GM12878 (cell line): ENCODE measurements around the gene PXMP2. TPM values are rescaled to one million over a fixed set of nuclear protein-coding genes. Genes with fewer than 3 reads are reported as not detected.

Experiments
- ATAC-seq: fragments of 200-7000 bp; cut with Tn5 transposase; 3 replicates; pipeline ENCODE4 v1.9.1; 2020; ENCODE audit warnings: mild to moderate bottlenecking, moderate library complexity
- BruUV-seq: library from RNA; stranded (reverse); fragments of 400-500 nt; replicated peaks from 2 replicates; lab custom pipeline; 2021; lab: Mats Ljungman, UMichigan
- CTCF ChIA-PET: fragments of 300-600 bp; sonication (Branson Sonifier 250); formaldehyde crosslinking; extraction: SDS; loops from one replicate; lab custom pipeline; 2021; ENCODE audit warnings: inconsistent platforms; lab: Yijun Ruan, JAX
- POLR2A ChIA-PET: fragments of 350-600 bp; formaldehyde crosslinking; extraction: SDS; loops from one replicate; lab custom pipeline; 2021; ENCODE audit warnings: inconsistent platforms; lab: Charles Lee
- RAD21 ChIA-PET: fragments of 300-600 bp; sonication (Branson Sonifier 250); formaldehyde crosslinking; loops from one replicate; lab custom pipeline; 2023; ENCODE audit warnings: antibody characterized with exemption; ENCODE audit not compliant: unreplicated experiment; lab: Charles Lee
- SMC1A ChIA-PET: fragments of 300-600 bp; sonication (Branson Sonifier 250); formaldehyde crosslinking; loops from one replicate; lab custom pipeline; 2023; ENCODE audit not compliant: unreplicated experiment, uncharacterized antibody; lab: Charles Lee
- DNase-seq: peaks from one replicate; pipeline ENCODE4 v3.0.0-alpha.2; 2011; ENCODE audit warnings: low read depth, low spot score
- FAIRE-seq: peaks from 3 replicates; lab custom pipeline; 2011; peaks lifted over from hg19 to GRCh38; lab: Jason Lieb, UNC
- H2AFZ ChIP-seq: 2 replicates; pipeline ENCODE4 v1.6.0; 2011; ENCODE audit warnings: low read depth, low read length, control low read depth; ENCODE audit not compliant: control insufficient read depth
- H3K27ac ChIP-seq: 2 replicates; pipeline ENCODE4 v1.5.1; 2011; ENCODE audit warnings: control low read depth; ENCODE audit not compliant: control insufficient read depth, insufficient read depth
- H3K27me3 ChIP-seq, 2 experiments: replicated peaks in 1 of 2; 2 replicates each; pipeline versions ENCODE4 v1.6.0 to v1.6.1; 2011; ENCODE audit warnings: low read length in 1 of 2; ENCODE audit not compliant: control insufficient read depth in 2 of 2, insufficient read depth in 2 of 2
- H3K36me3 ChIP-seq, 2 experiments: 2 replicates each; pipeline ENCODE4 v1.5.1; 2011; ENCODE audit warnings: low read length in 1 of 2; ENCODE audit not compliant: control insufficient read depth in 2 of 2, insufficient read depth in 2 of 2
- H3K4me1 ChIP-seq: 2 replicates; pipeline ENCODE4 v1.6.1; 2011; ENCODE audit warnings: mild to moderate bottlenecking, low read length, moderate library complexity, mixed read lengths; ENCODE audit not compliant: control insufficient read depth, insufficient read depth
- H3K4me2 ChIP-seq: 2 replicates; pipeline ENCODE4 v1.6.0; 2011; ENCODE audit warnings: control low read depth; ENCODE audit not compliant: control insufficient read depth, insufficient read depth
- H3K4me3 ChIP-seq: fragments of 200-600 bp; sonication (generic); 2 replicates; pipeline ENCODE4 v1.5.1; 2016
- H3K79me2 ChIP-seq: 2 replicates; pipeline ENCODE4 v1.6.0; 2011; ENCODE audit warnings: low read length; ENCODE audit not compliant: control insufficient read depth, insufficient read depth
- H3K9ac ChIP-seq: 2 replicates; pipeline ENCODE4 v1.8.0; 2011; ENCODE audit warnings: low read length, control low read depth, mixed read lengths; ENCODE audit not compliant: control insufficient read depth, insufficient read depth
- H3K9me3 ChIP-seq: replicated peaks from 3 replicates; pipeline ENCODE4 v1.5.1; 2011; ENCODE audit warnings: mild to moderate bottlenecking, low read length; ENCODE audit not compliant: control insufficient read depth, insufficient read depth
- H4K20me1 ChIP-seq: 2 replicates; pipeline ENCODE4 v1.6.0; 2011; ENCODE audit not compliant: control insufficient read depth, insufficient read depth
- ATF7 ChIP-seq: fragments of 450-650 bp; IDR thresholded peaks from 2 replicates; pipeline ENCODE4 v1.6.1; 2016; ENCODE audit warnings: low read depth, mild to moderate bottlenecking
- CREM ChIP-seq: IDR thresholded peaks from 2 replicates; pipeline ENCODE4 v1.6.1; 2014; ENCODE audit warnings: antibody characterized with exemption, low read depth
- KAT2A ChIP-seq: conservative IDR thresholded peaks from 2 replicates; pipeline ENCODE4 v1.6.1; 2011; ENCODE audit warnings: low read depth, low read length; ENCODE audit not compliant: control insufficient read depth
- MXI1 ChIP-seq: fragments of 150-350 bp; IDR thresholded peaks from 2 replicates; pipeline ENCODE4 v1.6.1; 2011; ENCODE audit warnings: low read depth, mild to moderate bottlenecking, inconsistent platforms, low read length, improper control_type of control experiment
- NBN ChIP-seq: fragments of 450-650 bp; IDR thresholded peaks from 2 replicates; pipeline ENCODE4 v1.6.1; 2016
- POLR2AphosphoS5 ChIP-seq: IDR thresholded peaks from 2 replicates; pipeline ENCODE4 v1.6.1; 2011; ENCODE audit warnings: mild to moderate bottlenecking, low read length, inconsistent platforms
- SP1 ChIP-seq: IDR thresholded peaks from one replicate; pipeline ENCODE4 v1.6.1; 2011; ENCODE audit warnings: low read depth, low read length
- WGBS: methylation state at CpG from one replicate; pipeline ENCODE4 v1.1.6; 2016; ENCODE audit warnings: low lambda C conversion rate; ENCODE audit not compliant: insufficient replicate concordance, insufficient coverage; ENCODE audit errors: missing lambda C conversion rate; 5-methylcytosine and 5-hydroxymethylcytosine counted together
- in situ Hi-C: fragments of 300-500 bp; cut with MboI; formaldehyde crosslinking; loops from 9 replicates; pipeline ENCODE4 v1.14.3; 2018; ENCODE audit warnings: mixed read lengths
- intact Hi-C: fragments of 100-400 bp; cut with micrococcal nuclease; formaldehyde crosslinking; loops from one replicate; pipeline ENCODE4 v1.14.2; 2022; ENCODE audit not compliant: unreplicated experiment
- polyA plus RNA-seq, 11 experiments: library from polyadenylated mRNA; depleted of rRNA in 4 of 11; unstranded in 6 of 11; stranded (reverse) in 5 of 11; fragments of >200 nt; fragmentation: Nextera tagmentation in 4 of 11; fragmentation: Illumina TruSeq in 1 of 11; extraction: Ambion mirVana in 4 of 11; extraction: Trizol in 1 of 11; gene quantifications; 1 replicate in 1 of 11; 2 replicates in 10 of 11; pipeline versions ENCODE4 v1.2.1 to v1.2.3, GENCODE V29; 2011 to 2016; ENCODE audit warnings: inconsistent platforms in 2 of 11, missing spikeins in 2 of 11, low read depth in 1 of 11
- total RNA-seq, 4 experiments: library from RNA; depleted of rRNA in 3 of 4; stranded (reverse); fragments of >200 nt in 3 of 4; fragmentation: Illumina TruSeq in 1 of 4; extraction: Trizol in 1 of 4; gene quantifications; 2 replicates each; pipeline versions ENCODE4 v1.2.1 to v1.2.3, GENCODE V29; 2013 to 2021

The PXMP2 gene
- total and polyA plus RNA-seq, 10 of the 15 experiments (the other 5 are each of a cell fraction or from before 2014, with no cell fraction given), result 4.0 to 97.8 (median 42.0) TPM

GRCh38 chr12:132740652-132741051 is 53.3 kb downstream of the PXMP2 start:
- Histone ChIP-seq H3K4me2 (no peak overlapping the region), H3K79me2 (peaks cover 3% of the 10 kb centered on the region), H4K20me1 (peaks cover 4% of the 10 kb centered on the region; the same call in 1 of the 2 replicates), H3K4me3 (no peak overlapping the region), H3K4me1 (no peaks in the 10 kb centered on the region), H3K27me3 (no peaks in the 10 kb centered on the region), H3K36me3 (peaks cover 39 to 47% of the 10 kb centered on the region in 2 experiments), H3K9ac (no peak overlapping the region), H3K9me3 (no peaks in the 10 kb centered on the region), H2AFZ (no peak overlapping the region), H3K27ac (no peak overlapping the region)
- in situ Hi-C loops (no loop called here), intact Hi-C loops (no loop called here)
- FAIRE-seq, result no peak
- WGBS, result over 99% methylated on average over 11 of the region's 11 CpGs
- no peak for TF ChIP-seq SP1
- no peak for TF ChIP-seq POLR2AphosphoS5
- no peak for TF ChIP-seq KAT2A
- DNase-seq, result no peak
- ChIA-PET CTCF (interaction anchor here (1.2 kb wide), 1 partner anchor 10 kb away, joined by 3 read pairs; no protein-coding TSS in a partner anchor), POLR2A (no interaction called here), RAD21 (no interaction called here), SMC1A (interaction anchor here (0.5 to 1.7 kb wide), 2 partner anchors 32 to 303 kb away, joined by 3 to 4 read pairs; no protein-coding TSS in a partner anchor)
- no peak for ATAC-seq
- no TSS peak for BruUV-seq

DNA sequence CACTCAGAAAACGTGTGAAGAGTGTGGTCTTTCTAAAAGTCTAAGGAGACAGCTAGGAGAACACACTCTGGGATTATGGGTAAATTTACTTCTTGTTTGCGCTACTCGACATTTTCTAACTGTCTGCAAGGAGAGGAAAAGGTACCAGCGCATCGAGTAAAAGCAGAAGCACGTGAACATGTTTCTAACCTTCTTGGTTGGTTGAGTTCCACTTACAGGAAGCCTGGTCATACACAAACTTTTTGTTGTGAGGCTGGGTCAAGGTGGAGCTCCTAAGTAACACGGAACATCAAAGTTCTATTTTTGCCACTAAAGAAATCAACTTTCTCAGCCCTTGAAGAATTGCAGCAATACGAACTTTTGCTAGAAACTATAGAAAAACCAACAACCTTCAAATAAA is 54.2 kb downstream of the PXMP2 start:
- Histone ChIP-seq H2AFZ (no peak overlapping the region), H3K4me2 (no peak overlapping the region), H3K36me3 (peaks cover 32 to 42% of the 10 kb centered on the region in 2 experiments), H3K4me1 (no peaks in the 10 kb centered on the region), H3K9ac (no peak overlapping the region), H3K79me2 (peaks cover 3% of the 10 kb centered on the region), H4K20me1 (peaks cover 4% of the 10 kb centered on the region; the same call in 1 of the 2 replicates)
- DNase-seq, result no peak
- WGBS, result 72% methylated on average over 8 of the region's 8 CpGs
- TF ChIP-seq ATF7 (no peak), NBN (no peak), MXI1 (no peak), CREM (no peak)
- TF ChIP-seq, all 136 proteins: peak for 0
- ChIA-PET SMC1A (no interaction called here), RAD21 (no interaction called here), CTCF (interaction anchor here (0.7 kb wide), 1 partner anchor 1986 kb away, joined by 3 read pairs; no protein-coding TSS in a partner anchor), POLR2A (interaction anchor here (0.6 kb wide), 1 partner anchor 28 kb away, joined by 5 read pairs; no protein-coding TSS in a partner anchor)
- FAIRE-seq, result no peak
- no peaks in the 10 kb centered on the region for H3K9me3 ChIP-seq
- BruUV-seq, result no TSS peak
- no peaks in the 10 kb centered on the region for H3K27me3 ChIP-seq
- intact Hi-C loops (no loop called here), in situ Hi-C loops (no loop called here)
- H3K4me3 ChIP-seq, result no peak overlapping the region
- no peak overlapping the region for H3K27ac ChIP-seq
- ATAC-seq, result no peak
